IPS-15b (cell line): ENCODE results near the gene LEUTX.

Experiments used
- H3K27me3 ChIP-seq: one replicate; pipeline ENCODE4 v1.6.1; 2013; ENCODE audit warnings: low read length; ENCODE audit not compliant: control insufficient read depth, insufficient read depth
- H3K36me3 ChIP-seq: one replicate; pipeline ENCODE4 v1.6.1; 2013; ENCODE audit warnings: low read length; ENCODE audit not compliant: control insufficient read depth, insufficient read depth
- H3K4me1 ChIP-seq: one replicate; pipeline ENCODE4 v1.6.1; 2013; ENCODE audit warnings: mild to moderate bottlenecking, low read length; ENCODE audit not compliant: control insufficient read depth, insufficient read depth
- H3K4me3 ChIP-seq: one replicate; pipeline ENCODE4 v1.5.1; 2013; ENCODE audit warnings: low read depth, low read length
- H3K9ac ChIP-seq: one replicate; pipeline ENCODE4 v1.6.1; 2013; ENCODE audit warnings: low read depth, mild to moderate bottlenecking, low read length
- H3K9me3 ChIP-seq: one replicate; pipeline ENCODE4 v1.6.1; 2013; ENCODE audit warnings: mild to moderate bottlenecking, low read length; ENCODE audit not compliant: control insufficient read depth, insufficient read depth

The LEUTX gene

GRCh38 chr19:39778763-39779162 lies at the start of gene LEUTX:
LEUTX (plus strand) TSS chr19:39778854; CDS start chr19:39778921, 67 bp downstream.
- Histone ChIP-seq H3K36me3 (no peaks in the 10 kb centered on the region), H3K27me3 (no peaks in the 10 kb centered on the region), H3K4me3 (no peak within 1 kb of the TSS), H3K9me3 (no peaks in the 10 kb centered on the region), H3K4me1 (no peaks in the 10 kb centered on the region), H3K9ac (no peak within 1 kb of the TSS)

- no peaks in the 10 kb centered on the region for H3K27me3 ChIP-seq
- no peak overlapping the region for H3K4me3 ChIP-seq
- H3K4me1 ChIP-seq = no peaks in the 10 kb centered on the region
- no peak overlapping the region for H3K9ac ChIP-seq
- H3K36me3 ChIP-seq = no peaks in the 10 kb centered on the region
- no peaks in the 10 kb centered on the region for H3K9me3 ChIP-seq
Measured at GRCh38 chr19:39729594-39729993, 49.1 kb upstream of the LEUTX start.

GRCh38 chr19:39731685-39732084 lies 47.0 kb upstream of the LEUTX start:
- Histone ChIP-seq H3K9ac (no peak overlapping the region), H3K36me3 (no peaks in the 10 kb centered on the region), H3K27me3 (no peaks in the 10 kb centered on the region), H3K4me3 (no peak overlapping the region), H3K4me1 (no peaks in the 10 kb centered on the region), H3K9me3 (no peaks in the 10 kb centered on the region)

- Histone ChIP-seq H3K4me1 (no peaks in the 10 kb centered on the region), H3K9me3 (no peaks in the 10 kb centered on the region), H3K36me3 (no peaks in the 10 kb centered on the region), H3K4me3 (no peak overlapping the region), H3K27me3 (no peaks in the 10 kb centered on the region), H3K9ac (no peak overlapping the region)
Measured at GRCh38 chr19:39733841-39734240, 44.8 kb upstream of the LEUTX start.

- H3K36me3 ChIP-seq = no peaks in the 10 kb centered on the region
- no peaks in the 10 kb centered on the region for H3K9me3 ChIP-seq
- no peaks in the 10 kb centered on the region for H3K27me3 ChIP-seq
Measured at GRCh38 chr19:39735688-39736087, 43.0 kb upstream of the LEUTX start.

GRCh38 chr19:39736088-39736487 lies 42.6 kb upstream of the LEUTX start:
- Histone ChIP-seq H3K4me1 (no peaks in the 10 kb centered on the region), H3K9me3 (no peaks in the 10 kb centered on the region), H3K36me3 (no peaks in the 10 kb centered on the region), H3K4me3 (no peak overlapping the region), H3K27me3 (no peaks in the 10 kb centered on the region), H3K9ac (no peak overlapping the region)

More at GRCh38 chr19:39735688-39736087, 43.0 kb upstream of the LEUTX start:
- Histone ChIP-seq H3K4me3 (no peak overlapping the region), H3K4me1 (no peaks in the 10 kb centered on the region), H3K9ac (no peak overlapping the region)

- Histone ChIP-seq H3K27me3 (no peaks in the 10 kb centered on the region), H3K4me1 (no peaks in the 10 kb centered on the region), H3K36me3 (no peaks in the 10 kb centered on the region)
Measured at GRCh38 chr19:39737351-39737750, 41.3 kb upstream of the LEUTX start.

GRCh38 chr19:39737891-39738290 lies 40.8 kb upstream of the LEUTX start, which contains the start of gene CLC:
CLC (minus strand) TSS chr19:39738029; CDS start chr19:39737952, 77 bp downstream.
- H3K4me1 ChIP-seq = no peaks in the 10 kb centered on the region
- no peaks in the 10 kb centered on the region for H3K27me3 ChIP-seq
- H3K36me3 ChIP-seq = no peaks in the 10 kb centered on the region
- no peaks in the 10 kb centered on the region for H3K9me3 ChIP-seq
- no peak within 1 kb of the TSS for H3K9ac ChIP-seq
- no peak within 1 kb of the TSS for H3K4me3 ChIP-seq

More at GRCh38 chr19:39737351-39737750, 41.3 kb upstream of the LEUTX start:
- Histone ChIP-seq H3K9ac (no peak overlapping the region), H3K4me3 (no peak overlapping the region), H3K9me3 (no peaks in the 10 kb centered on the region)

- Histone ChIP-seq H3K4me1 (no peaks in the 10 kb centered on the region), H3K27me3 (no peaks in the 10 kb centered on the region), H3K9ac (no peak overlapping the region), H3K36me3 (no peaks in the 10 kb centered on the region), H3K4me3 (no peak overlapping the region), H3K9me3 (no peaks in the 10 kb centered on the region)
Measured at GRCh38 chr19:39738814-39739213, 39.8 kb upstream of the LEUTX start.

GRCh38 chr19:39740395-39740794 lies 38.3 kb upstream of the LEUTX start:
- Histone ChIP-seq H3K36me3 (no peaks in the 10 kb centered on the region), H3K9me3 (no peaks in the 10 kb centered on the region), H3K4me3 (no peak overlapping the region), H3K27me3 (no peaks in the 10 kb centered on the region), H3K9ac (no peak overlapping the region), H3K4me1 (no peaks in the 10 kb centered on the region)

GRCh38 chr19:39745643-39746042 lies 33.0 kb upstream of the LEUTX start:
- H3K9me3 ChIP-seq = no peaks in the 10 kb centered on the region
- H3K9ac ChIP-seq = no peak overlapping the region
- no peaks in the 10 kb centered on the region for H3K36me3 ChIP-seq
- no peaks in the 10 kb centered on the region for H3K4me1 ChIP-seq
- no peak overlapping the region for H3K4me3 ChIP-seq
- no peaks in the 10 kb centered on the region for H3K27me3 ChIP-seq

GRCh38 chr19:39746836-39747529 lies 31.7 kb upstream of the LEUTX start:
- no peaks in the 10 kb centered on the region for H3K4me1 ChIP-seq
- H3K9ac ChIP-seq = no peak overlapping the region
- H3K9me3 ChIP-seq = no peaks in the 10 kb centered on the region
- no peak overlapping the region for H3K4me3 ChIP-seq
- H3K27me3 ChIP-seq = no peaks in the 10 kb centered on the region
- no peaks in the 10 kb centered on the region for H3K36me3 ChIP-seq
